SK-N-SH (cell line): ENCODE measurements around the gene MAPK4.

Experiments
- CHD2 ChIP-seq: fragments of 150-350 bp; IDR thresholded peaks from 2 replicates; pipeline ENCODE4 v1.6.1; 2018; ENCODE audit warnings: low read length; ENCODE audit not compliant: partially characterized antibody
- EZH2phosphoT487 ChIP-seq: fragments of 200-600 bp; sonication (generic); IDR thresholded peaks from 2 replicates; pipeline ENCODE4 v1.6.1; 2017; ENCODE audit warnings: low read depth, mixed run types, mild to moderate bottlenecking, antibody characterized with exemption, moderate library complexity, borderline replicate concordance
- GABPA ChIP-seq: IDR thresholded peaks from 2 replicates; pipeline ENCODE4 v1.4.0; 2012; ENCODE audit warnings: low read depth, mild to moderate bottlenecking
- MEF2A ChIP-seq: IDR thresholded peaks from 2 replicates; pipeline ENCODE4 v1.4.0; 2012; ENCODE audit warnings: low read depth, borderline replicate concordance
- NFIC ChIP-seq: IDR thresholded peaks from 2 replicates; pipeline ENCODE4 v1.4.0; 2012; ENCODE audit warnings: borderline replicate concordance
- NRF1 ChIP-seq: IDR thresholded peaks from 2 replicates; pipeline ENCODE4 v1.6.1; 2012; ENCODE audit warnings: low read depth, mild to moderate bottlenecking, low read length
- POLR2AphosphoS5 ChIP-seq: IDR thresholded peaks from 2 replicates; pipeline ENCODE4 v1.6.1; 2012; ENCODE audit warnings: low read depth, low read length
- RAD21 ChIP-seq: IDR thresholded peaks from 2 replicates; pipeline ENCODE4 v1.6.1; 2012; ENCODE audit warnings: mild to moderate bottlenecking, low read length
- RXRA ChIP-seq: IDR thresholded peaks from 2 replicates; pipeline ENCODE4 v1.4.0; 2012; ENCODE audit warnings: low read depth, mild to moderate bottlenecking, borderline replicate concordance
- TAF1 ChIP-seq: IDR thresholded peaks from 2 replicates; pipeline ENCODE4 v1.6.1; 2012; ENCODE audit warnings: low read depth, mild to moderate bottlenecking, low read length, moderate library complexity, borderline replicate concordance
- TF ChIP-seq, protein P1 (sequence below): fragments of 200-600 bp; sonication (generic); IDR thresholded peaks from 2 replicates; pipeline ENCODE4 v1.6.1; 2017; ENCODE audit warnings: antibody characterized with exemption, mild to moderate bottlenecking, moderate library complexity
- TF ChIP-seq, protein P2 (sequence below): IDR thresholded peaks from 2 replicates; pipeline ENCODE4 v1.6.1; 2012; ENCODE audit warnings: mild to moderate bottlenecking, low read depth, low read length, moderate library complexity

DNA sequence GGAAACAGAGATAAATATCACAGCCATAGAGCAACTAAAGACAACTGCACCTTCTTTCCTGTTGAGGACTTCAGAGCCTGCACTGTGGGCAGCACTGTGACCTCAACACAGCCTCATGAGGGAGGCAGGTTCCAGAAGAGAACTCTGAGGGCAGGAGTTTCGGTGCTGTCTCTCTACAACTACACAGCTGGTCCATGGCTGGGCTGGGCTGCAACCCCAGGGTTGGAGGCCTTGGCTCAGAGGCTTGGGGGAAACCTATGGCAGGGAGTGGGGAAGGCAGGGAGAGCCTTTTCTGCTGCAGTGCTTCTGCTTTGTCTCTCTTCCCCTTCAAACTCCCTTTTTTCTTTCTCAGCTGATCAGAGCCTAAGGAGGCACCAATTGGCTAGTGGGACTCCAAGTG lies 193.4 kb downstream of the MAPK4 start:
- TF ChIP-seq TAF1 (no peak), EZH2phosphoT487 (no peak), RXRA (no peak), MEF2A (no peak), GABPA (no peak), CHD2 (no peak), NFIC (no peak), NRF1 (no peak), RAD21 (no peak), POLR2AphosphoS5 (no peak)
- TF ChIP-seq, protein P1, sequence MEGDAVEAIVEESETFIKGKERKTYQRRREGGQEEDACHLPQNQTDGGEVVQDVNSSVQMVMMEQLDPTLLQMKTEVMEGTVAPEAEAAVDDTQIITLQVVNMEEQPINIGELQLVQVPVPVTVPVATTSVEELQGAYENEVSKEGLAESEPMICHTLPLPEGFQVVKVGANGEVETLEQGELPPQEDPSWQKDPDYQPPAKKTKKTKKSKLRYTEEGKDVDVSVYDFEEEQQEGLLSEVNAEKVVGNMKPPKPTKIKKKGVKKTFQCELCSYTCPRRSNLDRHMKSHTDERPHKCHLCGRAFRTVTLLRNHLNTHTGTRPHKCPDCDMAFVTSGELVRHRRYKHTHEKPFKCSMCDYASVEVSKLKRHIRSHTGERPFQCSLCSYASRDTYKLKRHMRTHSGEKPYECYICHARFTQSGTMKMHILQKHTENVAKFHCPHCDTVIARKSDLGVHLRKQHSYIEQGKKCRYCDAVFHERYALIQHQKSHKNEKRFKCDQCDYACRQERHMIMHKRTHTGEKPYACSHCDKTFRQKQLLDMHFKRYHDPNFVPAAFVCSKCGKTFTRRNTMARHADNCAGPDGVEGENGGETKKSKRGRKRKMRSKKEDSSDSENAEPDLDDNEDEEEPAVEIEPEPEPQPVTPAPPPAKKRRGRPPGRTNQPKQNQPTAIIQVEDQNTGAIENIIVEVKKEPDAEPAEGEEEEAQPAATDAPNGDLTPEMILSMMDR: no peak
- TF ChIP-seq, protein P2, sequence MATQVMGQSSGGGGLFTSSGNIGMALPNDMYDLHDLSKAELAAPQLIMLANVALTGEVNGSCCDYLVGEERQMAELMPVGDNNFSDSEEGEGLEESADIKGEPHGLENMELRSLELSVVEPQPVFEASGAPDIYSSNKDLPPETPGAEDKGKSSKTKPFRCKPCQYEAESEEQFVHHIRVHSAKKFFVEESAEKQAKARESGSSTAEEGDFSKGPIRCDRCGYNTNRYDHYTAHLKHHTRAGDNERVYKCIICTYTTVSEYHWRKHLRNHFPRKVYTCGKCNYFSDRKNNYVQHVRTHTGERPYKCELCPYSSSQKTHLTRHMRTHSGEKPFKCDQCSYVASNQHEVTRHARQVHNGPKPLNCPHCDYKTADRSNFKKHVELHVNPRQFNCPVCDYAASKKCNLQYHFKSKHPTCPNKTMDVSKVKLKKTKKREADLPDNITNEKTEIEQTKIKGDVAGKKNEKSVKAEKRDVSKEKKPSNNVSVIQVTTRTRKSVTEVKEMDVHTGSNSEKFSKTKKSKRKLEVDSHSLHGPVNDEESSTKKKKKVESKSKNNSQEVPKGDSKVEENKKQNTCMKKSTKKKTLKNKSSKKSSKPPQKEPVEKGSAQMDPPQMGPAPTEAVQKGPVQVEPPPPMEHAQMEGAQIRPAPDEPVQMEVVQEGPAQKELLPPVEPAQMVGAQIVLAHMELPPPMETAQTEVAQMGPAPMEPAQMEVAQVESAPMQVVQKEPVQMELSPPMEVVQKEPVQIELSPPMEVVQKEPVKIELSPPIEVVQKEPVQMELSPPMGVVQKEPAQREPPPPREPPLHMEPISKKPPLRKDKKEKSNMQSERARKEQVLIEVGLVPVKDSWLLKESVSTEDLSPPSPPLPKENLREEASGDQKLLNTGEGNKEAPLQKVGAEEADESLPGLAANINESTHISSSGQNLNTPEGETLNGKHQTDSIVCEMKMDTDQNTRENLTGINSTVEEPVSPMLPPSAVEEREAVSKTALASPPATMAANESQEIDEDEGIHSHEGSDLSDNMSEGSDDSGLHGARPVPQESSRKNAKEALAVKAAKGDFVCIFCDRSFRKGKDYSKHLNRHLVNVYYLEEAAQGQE: no peak
